Posterior vena cava (tissue), 2 donors: ENCODE results near the gene FAM161B. TPM values are rescaled to one million over a fixed set of nuclear protein-coding genes. Genes with fewer than 3 reads are reported as not detected.
"Not testable (repeated sequence)": the region's sequence is repeated elsewhere in the genome, so short reads cannot be mapped to it uniquely, and the experiment has no call there.

ENCODE experiments used
- DNase-seq: peaks from one replicate; pipeline ENCODE4 v3.0.0-alpha.2; 2020; ENCODE audit warnings: low spot score
- intact Hi-C, 2 donors: fragments of 100-400 bp; cut with DNase I; formaldehyde crosslinking; loops; one replicate each; pipeline versions ENCODE4 v1.14.1 to v1.14.2; 2022 to 2023
- long read RNA-seq, 2 donors: library from polyadenylated mRNA; unstranded; transcript quantifications; one replicate each; pipeline ENCODE4 v2.0.0, GENCODE V29; 2020 to 2021
- total RNA-seq, 2 donors: library from RNA; stranded (reverse); fragmentation: NEBNext Ultra II Directional; extraction: Animal tissue kit (Norgen Biotek cat#: 25700); gene quantifications; one replicate each; pipeline ENCODE4 v1.2.1, GENCODE V29; 2021
- donor health status: DM: yes; HTN: yes; CAD: no.
- donor health status: DM: yes; HTN: yes; CAD: no.

Gene FAM161B
- total RNA-seq, result 1 to 10 TPM; 4.5 to 4.9 TPM
- long read RNA-seq, donor 1, full-length matches to known transcripts, result 3 of 4 reads
- long read RNA-seq, donor 1, partial matches to known transcripts, result 1 of 4 reads
- long read RNA-seq, donor 1, other reads (novel, unspliced or antisense), result 0 of 4 reads
- long read RNA-seq, donor 2, full-length matches to known transcripts, result 3 of 5 reads
- long read RNA-seq, donor 2, partial matches to known transcripts, result 2 of 5 reads
- long read RNA-seq, donor 2, other reads (novel, unspliced or antisense), result 0 of 5 reads

- intact Hi-C loops, result no loop called here
- peak; percentile 98 for DNase-seq
Measured at GRCh38 chr14:73949752-73950734, at the start of gene FAM161B, which contains the start of gene COQ6. TSS of gene FAM161B (minus strand) at chr14:73950094. CDS start at chr14:73950026, 68 bp downstream. TSS of gene COQ6 (plus strand) at chr14:73950302. CDS start at chr14:73950333, 31 bp downstream.

- DNase-seq, result no peak
Measured at GRCh38 chr14:73998726-73999125, 48.8 kb upstream of the FAM161B start.

GRCh38 chr14:73997944-73998447 lies 48.1 kb upstream of the FAM161B start:
- intact Hi-C loops, result no loop called here
- no peak for DNase-seq

More at GRCh38 chr14:73998726-73999125, 48.8 kb upstream of the FAM161B start:
- intact Hi-C loops, result no loop called here

- intact Hi-C loops, result no loop called here
- no peak for DNase-seq
Measured at GRCh38 chr14:73997108-73997943, 47.4 kb upstream of the FAM161B start.

GRCh38 chr14:73996731-73997107 lies 46.8 kb upstream of the FAM161B start:
- intact Hi-C loops, result no loop called here
- no peak for DNase-seq

- intact Hi-C loops, result no loop called here
- no peak for DNase-seq
Measured at GRCh38 chr14:73995977-73996378, 46.1 kb upstream of the FAM161B start.

- intact Hi-C loops, DNase-seq: not testable (repeated sequence)
Measured at GRCh38 chr14:73994926-73995325, 45.0 kb upstream of the FAM161B start.

GRCh38 chr14:73991092-73991491 lies 41.2 kb upstream of the FAM161B start:
- intact Hi-C loops, result no loop called here
- no peak for DNase-seq

GRCh38 chr14:73988656-73989055 lies 38.8 kb upstream of the FAM161B start:
- intact Hi-C loops, DNase-seq: not testable (repeated sequence)

- intact Hi-C loops, result no loop called here
- no peak for DNase-seq
Measured at GRCh38 chr14:73988065-73988464, 38.2 kb upstream of the FAM161B start.

- intact Hi-C loops, result no loop called here
- DNase-seq, result no peak
Measured at GRCh38 chr14:73977896-73978295, 28.0 kb upstream of the FAM161B start.

- intact Hi-C loops, result no loop called here
- DNase-seq, result no peak
Measured at GRCh38 chr14:73976125-73976524, 26.2 kb upstream of the FAM161B start.

GRCh38 chr14:73973497-73973896 lies 23.6 kb upstream of the FAM161B start:
- intact Hi-C loops, result no loop called here
- DNase-seq, result no peak

- intact Hi-C loops, result no loop called here
- DNase-seq, result no peak
Measured at GRCh38 chr14:73968885-73969284, 19.0 kb upstream of the FAM161B start.

GRCh38 chr14:73965216-73965615 lies 15.3 kb upstream of the FAM161B start:
- intact Hi-C loops, result no loop called here
- DNase-seq, result no peak

GRCh38 chr14:73961192-73961591 lies 11.3 kb upstream of the FAM161B start:
- DNase-seq, result no peak
- intact Hi-C loops, result no loop called here

GRCh38 chr14:73958591-73958990 lies 8.7 kb upstream of the FAM161B start:
- intact Hi-C loops, result no loop called here

GRCh38 chr14:73955674-73956073 lies 5.8 kb upstream of the FAM161B start:
- no peak for DNase-seq
- intact Hi-C loops, result no loop called here

More at GRCh38 chr14:73958591-73958990, 8.7 kb upstream of the FAM161B start:
- no peak for DNase-seq

GRCh38 chr14:73953731-73954130 lies 3.8 kb upstream of the FAM161B start:
- intact Hi-C loops, result no loop called here
- DNase-seq, result no peak
